Measurements from ENCODE around the gene GJA3. TPM values are rescaled to one million over a fixed set of nuclear protein-coding genes. Genes with fewer than 3 reads are reported as not detected.

The GJA3 gene
- total and polyA plus RNA-seq, 2 of the 4 experiments (the other 2 are of a cell fraction) = 1.5 to 2.7 TPM

DNA sequence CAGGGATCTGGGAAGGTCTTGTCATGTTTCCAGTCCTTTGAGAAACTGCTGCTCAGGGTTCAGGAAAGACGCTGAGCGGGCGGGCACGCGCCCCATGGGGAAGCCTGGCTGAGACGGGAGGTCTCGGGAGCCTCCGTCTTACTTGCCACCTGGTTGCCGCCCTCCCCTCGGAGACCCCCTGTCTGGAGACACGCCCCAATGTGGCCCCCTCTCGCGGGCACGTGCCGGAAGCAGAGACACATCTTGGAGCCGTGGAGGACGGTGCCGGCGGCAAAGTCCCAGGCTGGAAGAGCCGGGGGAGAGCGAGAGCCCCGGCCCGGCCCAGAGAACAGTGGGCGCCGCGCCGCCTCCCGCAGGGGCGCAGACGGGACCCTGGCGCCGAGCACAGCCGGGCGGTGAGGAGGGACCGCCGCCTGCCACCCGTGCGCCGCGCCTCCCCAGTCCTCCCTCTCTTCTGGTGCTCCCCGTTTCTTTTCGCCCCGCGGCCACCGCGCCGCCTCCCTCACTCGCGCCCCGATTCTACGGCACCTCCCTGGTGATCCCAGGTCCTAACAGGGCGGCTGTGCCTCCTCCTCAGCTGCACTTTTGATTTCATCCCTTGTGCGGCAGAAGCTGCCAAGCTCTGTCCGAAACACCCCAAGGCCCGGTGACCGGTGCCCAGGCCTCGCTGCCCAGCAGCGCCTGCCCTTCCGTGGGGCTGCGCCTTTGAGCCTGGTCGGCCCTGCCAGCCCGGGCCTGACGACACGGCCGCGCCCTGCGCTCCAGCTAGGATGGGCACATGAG lies 16.4 kb upstream of the GJA3 start:
- Histone ChIP-seq H3K9ac (ENCODE audit: low read depth, low read length) (no peak overlapping the region), H3K56ac (ENCODE audit: extremely low read depth, insufficient read depth, low read length) (no peak overlapping the region), H3K18ac (ENCODE audit: low read depth, low read length) (no peak overlapping the region), H3K23ac (ENCODE audit: low read depth, low read length) (no peak overlapping the region), H3K9me1 (ENCODE audit: insufficient read depth, low read length) (peaks cover 8% of the 10 kb centered on the region), H2BK120ac (ENCODE audit: low read depth, low read length) (no peak overlapping the region), H2AK5ac (ENCODE audit: low read depth, low read length) (no peak overlapping the region), H2BK15ac (ENCODE audit: low read depth, low read length) (no peak overlapping the region), H4K8ac (ENCODE audit: low read depth in 2 of 2, low read length in 2 of 2) (no peak overlapping the region), H3K4me3 (ENCODE audit: insufficient read depth, low read depth, low read length) (no peak overlapping the region), H4K20me1 (ENCODE audit: insufficient read depth, low read length) (no peaks in the 10 kb centered on the region), H3K14ac (replicated peaks; ENCODE audit: low read depth, low read length) (no peak overlapping the region), H2BK20ac (ENCODE audit: low read depth, low read length) (0 out of 2 replicates have a peak overlapping the region, but pooled peaks have one; percentile 1), H4K5ac (ENCODE audit: low read depth, low read length) (no peak overlapping the region), H4K91ac (ENCODE audit: insufficient read depth, low read depth, low read length) (no peak overlapping the region), H2AFZ (replicated peaks; ENCODE audit: low read length, poor library complexity) (no peak overlapping the region), H3K27me3 (ENCODE audit: control insufficient read depth, insufficient read depth, low read length) (peaks cover 6% of the 10 kb centered on the region), H2AK9ac (replicated peaks; ENCODE audit: low read depth, low read length, poor library complexity) (peak overlapping the region; percentile 31), H3K79me1 (ENCODE audit: low read depth in 1 of 2, low read length in 2 of 2) (no peaks in the 10 kb centered on the region), H2BK5ac (ENCODE audit: low read depth, low read length, poor library complexity, severe bottlenecking) (no peak overlapping the region), H3K4ac (ENCODE audit: low read depth, low read length) (no peak overlapping the region), H3K36me3 (ENCODE audit: control insufficient read depth, insufficient read depth, low read length) (no peaks in the 10 kb centered on the region), H3K9me3 (ENCODE audit: control insufficient read depth, insufficient read depth, low read length) (no peaks in the 10 kb centered on the region), H3K4me2 (ENCODE audit: low read depth, low read length) (no peak overlapping the region), H3K27ac (ENCODE audit: insufficient read depth, low read length) (no peak overlapping the region), H3K4me1 (ENCODE audit: control insufficient read depth, insufficient read depth, low read length) (peaks cover 14% of the 10 kb centered on the region; the same call in 1 of the 2 replicates)
- DNase-seq (no peak), ATAC-seq (ENCODE audit: low read depth) (no peak)
- 76% methylated on average over 23 of the region's 67 CpGs; no CpG with 5 or more reads in 1 of the 2 experiments for WGBS, 2 experiments (ENCODE audit: extremely low coverage in 2 of 2, insufficient read length in 1 of 2)
- intact Hi-C loops (cut with micrococcal nuclease) (no loop called here), dilution Hi-C loops (cut with HindIII; ENCODE audit: low sequenced_read_pairs, unreplicated experiment) (loop anchor here (25.0 kb wide), 1 partner anchor 310 kb away; no protein-coding TSS in a partner anchor), in situ Hi-C loops (cut with MboI; ENCODE audit: low sequenced_read_pairs) (loop anchor here (25.0 kb wide), 3 partner anchors 535 to 1310 kb away; partner anchors contain the start of gene IL17D)
- CTCF ChIA-PET = no interaction called here
- TF ChIP-seq RFX5 (IDR thresholded peaks at IDR 0.05; ENCODE audit: low read depth, low read length) = no peak
- no peak for TF ChIP-seq RAD21 (IDR thresholded peaks at IDR 0.05; ENCODE audit: low read length)
- no peak for TF ChIP-seq FOS (IDR thresholded peaks at IDR 0.05; ENCODE audit: low read depth, low read length)
- TF ChIP-seq SMC3 (IDR thresholded peaks at IDR 0.05; ENCODE audit: low read depth, low read length) = no peak
- TF ChIP-seq, protein P1, sequence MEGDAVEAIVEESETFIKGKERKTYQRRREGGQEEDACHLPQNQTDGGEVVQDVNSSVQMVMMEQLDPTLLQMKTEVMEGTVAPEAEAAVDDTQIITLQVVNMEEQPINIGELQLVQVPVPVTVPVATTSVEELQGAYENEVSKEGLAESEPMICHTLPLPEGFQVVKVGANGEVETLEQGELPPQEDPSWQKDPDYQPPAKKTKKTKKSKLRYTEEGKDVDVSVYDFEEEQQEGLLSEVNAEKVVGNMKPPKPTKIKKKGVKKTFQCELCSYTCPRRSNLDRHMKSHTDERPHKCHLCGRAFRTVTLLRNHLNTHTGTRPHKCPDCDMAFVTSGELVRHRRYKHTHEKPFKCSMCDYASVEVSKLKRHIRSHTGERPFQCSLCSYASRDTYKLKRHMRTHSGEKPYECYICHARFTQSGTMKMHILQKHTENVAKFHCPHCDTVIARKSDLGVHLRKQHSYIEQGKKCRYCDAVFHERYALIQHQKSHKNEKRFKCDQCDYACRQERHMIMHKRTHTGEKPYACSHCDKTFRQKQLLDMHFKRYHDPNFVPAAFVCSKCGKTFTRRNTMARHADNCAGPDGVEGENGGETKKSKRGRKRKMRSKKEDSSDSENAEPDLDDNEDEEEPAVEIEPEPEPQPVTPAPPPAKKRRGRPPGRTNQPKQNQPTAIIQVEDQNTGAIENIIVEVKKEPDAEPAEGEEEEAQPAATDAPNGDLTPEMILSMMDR (conservative IDR thresholded peaks at IDR 0.05; ENCODE audit: low read depth, low read length) = no peak
- no peak for TF ChIP-seq BHLHE40 (IDR thresholded peaks at IDR 0.05; ENCODE audit: low read depth, low read length)
- no peak for TF ChIP-seq MAFK (IDR thresholded peaks at IDR 0.05; ENCODE audit: low read depth, low read length)
- TF ChIP-seq CHD1 (IDR thresholded peaks at IDR 0.05; ENCODE audit: low read depth, low read length) = no peak
- no peak for TF ChIP-seq CEBPB (IDR thresholded peaks at IDR 0.05; ENCODE audit: low read depth, low read length)
- TF ChIP-seq NFE2L2 (IDR thresholded peaks at IDR 0.05; ENCODE audit: low read depth, low read length) = no peak
- TF ChIP-seq MAZ (IDR thresholded peaks at IDR 0.05; ENCODE audit: borderline replicate concordance, low read depth, low read length) = no peak
- BruUV-seq (replicated peaks) = no TSS peak
- POLR2A ChIA-PET (ENCODE audit: unreplicated experiment) = no interaction called here
